SK-N-SH (cell line): ENCODE results near the gene HM13.
"Not testable (repeated sequence)": the region's sequence is repeated elsewhere in the genome, so short reads cannot be mapped to it uniquely, and the experiment has no call there.

ENCODE experiments used
- EZH2phosphoT487 ChIP-seq: fragments of 200-600 bp; sonication (generic); IDR thresholded peaks from 2 replicates; pipeline ENCODE4 v1.6.1; 2017; ENCODE audit warnings: low read depth, mixed run types, mild to moderate bottlenecking, antibody characterized with exemption, moderate library complexity, borderline replicate concordance
- GABPA ChIP-seq: IDR thresholded peaks from 2 replicates; pipeline ENCODE4 v1.4.0; 2012; ENCODE audit warnings: low read depth, mild to moderate bottlenecking
- SMC3 ChIP-seq: IDR thresholded peaks from 2 replicates; pipeline ENCODE4 v1.6.1; 2012; ENCODE audit warnings: low read depth, low read length, improper control_type of control experiment
- TF ChIP-seq, protein P1 (sequence below): fragments of 200-600 bp; sonication (generic); IDR thresholded peaks from 2 replicates; pipeline ENCODE4 v1.6.1; 2017; ENCODE audit warnings: antibody characterized with exemption, mild to moderate bottlenecking, moderate library complexity

DNA sequence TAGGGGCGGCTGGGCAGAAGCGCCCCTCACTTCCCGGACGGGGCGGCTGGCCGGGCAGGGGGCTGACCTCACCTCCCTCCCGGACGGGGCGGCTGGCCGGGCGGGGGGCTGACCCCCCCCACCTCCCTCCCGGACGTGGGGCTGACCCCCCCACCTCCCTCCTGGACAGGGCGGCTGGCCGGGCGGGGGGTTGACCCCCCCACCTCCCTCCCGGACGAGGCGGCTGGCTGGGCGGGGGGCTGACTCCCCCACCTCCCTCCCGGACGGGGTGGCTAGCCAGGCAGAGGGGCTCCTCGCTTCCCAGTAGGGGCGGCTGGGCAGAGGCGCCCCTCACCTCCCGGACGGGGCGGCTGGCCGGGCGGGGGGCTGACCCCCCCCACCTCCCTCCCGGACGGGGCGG lies 43.3 kb upstream of the HM13 start:
- not testable (repeated sequence) for TF ChIP-seq EZH2phosphoT487, GABPA, SMC3
- TF ChIP-seq, protein P1, sequence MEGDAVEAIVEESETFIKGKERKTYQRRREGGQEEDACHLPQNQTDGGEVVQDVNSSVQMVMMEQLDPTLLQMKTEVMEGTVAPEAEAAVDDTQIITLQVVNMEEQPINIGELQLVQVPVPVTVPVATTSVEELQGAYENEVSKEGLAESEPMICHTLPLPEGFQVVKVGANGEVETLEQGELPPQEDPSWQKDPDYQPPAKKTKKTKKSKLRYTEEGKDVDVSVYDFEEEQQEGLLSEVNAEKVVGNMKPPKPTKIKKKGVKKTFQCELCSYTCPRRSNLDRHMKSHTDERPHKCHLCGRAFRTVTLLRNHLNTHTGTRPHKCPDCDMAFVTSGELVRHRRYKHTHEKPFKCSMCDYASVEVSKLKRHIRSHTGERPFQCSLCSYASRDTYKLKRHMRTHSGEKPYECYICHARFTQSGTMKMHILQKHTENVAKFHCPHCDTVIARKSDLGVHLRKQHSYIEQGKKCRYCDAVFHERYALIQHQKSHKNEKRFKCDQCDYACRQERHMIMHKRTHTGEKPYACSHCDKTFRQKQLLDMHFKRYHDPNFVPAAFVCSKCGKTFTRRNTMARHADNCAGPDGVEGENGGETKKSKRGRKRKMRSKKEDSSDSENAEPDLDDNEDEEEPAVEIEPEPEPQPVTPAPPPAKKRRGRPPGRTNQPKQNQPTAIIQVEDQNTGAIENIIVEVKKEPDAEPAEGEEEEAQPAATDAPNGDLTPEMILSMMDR, result not testable (repeated sequence)
